GM21723 (cell line): Measurements from ENCODE around the gene PPP1R3A.
"Not testable (repeated sequence)": the region's sequence is repeated elsewhere in the genome, so short reads cannot be mapped to it uniquely, and the experiment has no call there.

Experiments used
- ATAC-seq: cut with Tn5 transposase; IDR thresholded peaks from one replicate; pipeline ENCODE4 v1.9.1; 2021; ENCODE audit warnings: mild to moderate bottlenecking, moderate library complexity; ENCODE audit not compliant: unreplicated experiment

Gene PPP1R3A

GRCh38 chr7:113918946-113919345 lies at the start of gene PPP1R3A:
Gene PPP1R3A (minus strand): TSS chr7:113919009. CDS start chr7:113918996, 13 bp downstream.
- no peak for ATAC-seq

- ATAC-seq, result no peak
These were observed 44.5 kb upstream of the PPP1R3A start for GRCh38 chr7:113963356-113963755.

GRCh38 chr7:113959910-113960309 lies 41.1 kb upstream of the PPP1R3A start:
- ATAC-seq, result no peak

- ATAC-seq, result no peak
These were observed 36.3 kb upstream of the PPP1R3A start for GRCh38 chr7:113955157-113955556.

- no peak for ATAC-seq
These were observed 34.7 kb upstream of the PPP1R3A start for GRCh38 chr7:113953553-113953952.

GRCh38 chr7:113945018-113945938 lies 26.5 kb upstream of the PPP1R3A start:
- no peak for ATAC-seq

GRCh38 chr7:113936982-113937381 lies 18.2 kb upstream of the PPP1R3A start:
- no peak for ATAC-seq

GRCh38 chr7:113936535-113936934 lies 17.7 kb upstream of the PPP1R3A start:
- ATAC-seq, result no peak

- ATAC-seq, result not testable (repeated sequence)
These were observed 10.6 kb upstream of the PPP1R3A start for GRCh38 chr7:113929389-113929788.

- ATAC-seq, result no peak
These were observed 9.3 kb upstream of the PPP1R3A start for GRCh38 chr7:113928112-113928511.

GRCh38 chr7:113922049-113922448 lies 3.2 kb upstream of the PPP1R3A start:
- ATAC-seq, result no peak

GRCh38 chr7:113921363-113921762 lies 2.6 kb upstream of the PPP1R3A start:
- ATAC-seq, result no peak

GRCh38 chr7:113917840-113918239 lies 969 bp downstream of the PPP1R3A start:
- ATAC-seq, result no peak

- ATAC-seq, result no peak
These were observed 2.9 kb downstream of the PPP1R3A start for GRCh38 chr7:113915956-113916355.

GRCh38 chr7:113912876-113913275 lies 5.9 kb downstream of the PPP1R3A start:
- ATAC-seq, result no peak

GRCh38 chr7:113907617-113908016 lies 11.2 kb downstream of the PPP1R3A start:
- no peak for ATAC-seq

GRCh38 chr7:113904521-113904920 lies 14.3 kb downstream of the PPP1R3A start:
- ATAC-seq, result no peak

- no peak for ATAC-seq
These were observed 26.0 kb downstream of the PPP1R3A start for GRCh38 chr7:113892818-113893217.

- ATAC-seq, result no peak
These were observed 27.0 kb downstream of the PPP1R3A start for GRCh38 chr7:113891828-113892227.

- ATAC-seq, result no peak
These were observed 27.8 kb downstream of the PPP1R3A start for GRCh38 chr7:113891031-113891350.

- no peak for ATAC-seq
These were observed 28.3 kb downstream of the PPP1R3A start for GRCh38 chr7:113890331-113891030.

- no peak for ATAC-seq
These were observed 35.7 kb downstream of the PPP1R3A start for GRCh38 chr7:113883096-113883495.
